Stomach (tissue), 9 donors: ENCODE results near the gene MAJIN. TPM values are rescaled to one million over a fixed set of nuclear protein-coding genes. Genes with fewer than 3 reads are reported as not detected.

Source experiments
- DNase-seq, 2 donors: peaks; one replicate each; pipeline versions ENCODE4 v3.0.0 to v3.0.0-alpha.2; 2013 to 2019
- H3K27ac ChIP-seq, 5 donors: fragments of 200-600 bp in 4 of 5; sonication (generic) in 4 of 5; one replicate each; pipeline ENCODE4 v1.5.1; 2013 to 2019; ENCODE audit warnings: mild to moderate bottlenecking in 1 of 5, moderate library complexity in 1 of 5
- H3K27me3 ChIP-seq, 3 donors: fragments of 200-600 bp; sonication (generic); one replicate each; pipeline ENCODE4 v1.5.1; 2017 to 2019; ENCODE audit warnings: mixed run types in 1 of 3
- H3K36me3 ChIP-seq, 4 donors: fragments of 200-600 bp; sonication (generic); 1 replicate in 3 of 4; 2 replicates in 1 of 4; pipeline ENCODE4 v1.5.1; 2016 to 2019
- H3K4me1 ChIP-seq, 4 donors: fragments of 200-600 bp; sonication (generic); one replicate each; pipeline ENCODE4 v1.5.1; 2016 to 2019
- H3K4me3 ChIP-seq, 4 donors: fragments of 200-600 bp; sonication (generic) in 3 of 4; one replicate each; pipeline ENCODE4 v1.5.1; 2016 to 2019; ENCODE audit warnings: mild to moderate bottlenecking in 1 of 4
- H3K9me3 ChIP-seq, 4 donors: fragments of 200-600 bp; sonication (generic); one replicate each; pipeline ENCODE4 v1.5.1; 2016 to 2019
- CTCF ChIP-seq, 7 experiments: fragments of 450-650 bp in 4 of 7; fragments of 200-600 bp in 3 of 7; sonication (generic) in 3 of 7; IDR thresholded peaks; one replicate each; pipeline ENCODE4 v1.5.1; 2016 to 2019; ENCODE audit warnings: antibody characterized with exemption in 7 of 7, control low read depth in 2 of 7, mild to moderate bottlenecking in 1 of 7
- EP300 ChIP-seq: sonication (generic); formaldehyde crosslinking; IDR thresholded peaks from one replicate; pipeline ENCODE4 v1.6.1; 2017; ENCODE audit warnings: antibody characterized with exemption
- POLR2A ChIP-seq, 4 donors: fragments of 450-650 bp; IDR thresholded peaks; one replicate each; pipeline ENCODE4 v1.6.1; 2016; ENCODE audit warnings: antibody characterized with exemption in 4 of 4, control low read depth in 2 of 4, mild to moderate bottlenecking in 1 of 4, moderate library complexity in 1 of 4
- POLR2AphosphoS5 ChIP-seq, 3 donors: sonication (generic); formaldehyde crosslinking; IDR thresholded peaks; one replicate each; pipeline ENCODE4 v1.6.1; 2016; ENCODE audit warnings: antibody characterized with exemption in 3 of 3
- WGBS, 5 donors: extraction: QIAGEN DNeasy Blood & Tissue Kit in 3 of 5; methylation state at CpG; one replicate each; pipeline versions ENCODE4 v1.1.5 to v1.1.7; 2013 to 2018; 5-methylcytosine and 5-hydroxymethylcytosine counted together
- intact Hi-C: fragments of 100-400 bp; cut with DNase I; formaldehyde crosslinking; loops from one replicate; pipeline ENCODE4 v1.15.1; 2023; ENCODE audit warnings: low total_unique reads
- polyA plus RNA-seq, 3 donors: library from polyadenylated mRNA; stranded (reverse); fragments of 200-250 nt; gene quantifications; one replicate each; pipeline ENCODE4 v1.2.3, GENCODE V29; 2013
- total RNA-seq, 5 donors: library from RNA; depleted of rRNA; stranded (reverse); fragments of >200 nt; gene quantifications; one replicate each; pipeline versions ENCODE4 v1.1.0 to v1.2.3, GENCODE V29; 2014 to 2016
- donor health status: healthy with polysubstance abuse.
- donor health status: Bipolar disorder and iron deficiency.
- donor health status: healthy.

Gene MAJIN
- total and polyA plus RNA-seq, 8 donors: 0.20 TPM; not detected in 7

GRCh38 chr11:64898541-64898940, 73.4 kb downstream of the MAJIN start:
- intact Hi-C loops: no loop called here
- DNase-seq: no peak
- TF ChIP-seq CTCF (IDR thresholded peaks at IDR 0.05) (no peak), EP300 (no peak), POLR2A (IDR thresholded peaks at IDR 0.05) (no peak), POLR2AphosphoS5 (IDR thresholded peaks at IDR 0.05) (no peak)
- Histone ChIP-seq H3K4me3 (no peak overlapping the region), H3K9me3 (no peaks in the 10 kb centered on the region), H3K27ac (no peak overlapping the region), H3K4me1 (peaks cover 10 to 13% (median 12%) of the 10 kb centered on the region in 4 donors), H3K36me3 (peaks cover 58 to 92% (median 91%) of the 10 kb centered on the region in 4 donors), H3K27me3 (no peaks in the 10 kb centered on the region)
- WGBS, 5 donors: 92 to 97% (median 96%) methylated on average over 19 of the region's 19 CpGs

- no peak for DNase-seq
- H3K36me3 ChIP-seq: peaks cover 53 to 87% (median 86%) of the 10 kb centered on the region in 4 donors
These were observed 73.8 kb downstream of the MAJIN start for GRCh38 chr11:64898076-64898445.

GRCh38 chr11:64897381-64898075, 74.4 kb downstream of the MAJIN start:
- Histone ChIP-seq H3K27me3 (no peaks in the 10 kb centered on the region), H3K4me1 (peaks cover 11 to 21% (median 14%) of the 10 kb centered on the region in 4 donors), H3K4me3 (no peak overlapping the region), H3K9me3 (no peaks in the 10 kb centered on the region), H3K36me3 (peaks cover 48 to 81% (median 81%) of the 10 kb centered on the region in 4 donors), H3K27ac (no peak overlapping the region)
- WGBS, 5 donors: 90 to 95% (median 93%) methylated on average over 8 to 19 of the region's 19 CpGs
- TF ChIP-seq POLR2A (IDR thresholded peaks at IDR 0.05) (no peak), CTCF (IDR thresholded peaks at IDR 0.05) (no peak), POLR2AphosphoS5 (IDR thresholded peaks at IDR 0.05) (no peak), EP300 (no peak)
- intact Hi-C loops: no loop called here
- DNase-seq: no peak

More at GRCh38 chr11:64898076-64898445, 73.8 kb downstream of the MAJIN start:
- no peak overlapping the region for H3K27ac ChIP-seq
- H3K9me3 ChIP-seq: no peaks in the 10 kb centered on the region
- no peaks in the 10 kb centered on the region for H3K27me3 ChIP-seq
- intact Hi-C loops: no loop called here
- 94 to 100% (median 96%) methylated on average over 3 to 9 of the region's 9 CpGs for WGBS, 5 donors
- H3K4me3 ChIP-seq: no peak overlapping the region
- TF ChIP-seq CTCF (IDR thresholded peaks at IDR 0.05) (no peak), POLR2AphosphoS5 (IDR thresholded peaks at IDR 0.05) (no peak), EP300 (no peak), POLR2A (IDR thresholded peaks at IDR 0.05) (no peak)
- peaks cover 11 to 16% (median 14%) of the 10 kb centered on the region in 4 donors for H3K4me1 ChIP-seq

- intact Hi-C loops: no loop called here
- TF ChIP-seq POLR2AphosphoS5 (IDR thresholded peaks at IDR 0.05) (no peak), EP300 (no peak), CTCF (IDR thresholded peaks at IDR 0.05) (no peak), POLR2A (IDR thresholded peaks at IDR 0.05) (no peak)
- Histone ChIP-seq H3K9me3 (no peaks in the 10 kb centered on the region), H3K4me1 (peaks cover 11 to 21% (median 17%) of the 10 kb centered on the region in 4 donors), H3K27me3 (no peaks in the 10 kb centered on the region), H3K27ac (no peak overlapping the region), H3K4me3 (no peak overlapping the region), H3K36me3 (peaks cover 38 to 72% (median 71%) of the 10 kb centered on the region in 4 donors)
- WGBS, 5 donors: 84 to 90% (median 88%) methylated on average over 6 to 14 of the region's 14 CpGs
- no peak for DNase-seq
These were observed 75.4 kb downstream of the MAJIN start for GRCh38 chr11:64896448-64897022.
